NCI-H2029 (cell line): Measurements from ENCODE around the gene SST.
A peak's percentile ranks its signal among the peaks of the same experiment; 100 is the strongest.

Experiments used
- DNase-seq: peaks from one replicate; lab custom pipeline; 2025; lab: John Stamatoyannopoulos, UW

The SST gene

DNA sequence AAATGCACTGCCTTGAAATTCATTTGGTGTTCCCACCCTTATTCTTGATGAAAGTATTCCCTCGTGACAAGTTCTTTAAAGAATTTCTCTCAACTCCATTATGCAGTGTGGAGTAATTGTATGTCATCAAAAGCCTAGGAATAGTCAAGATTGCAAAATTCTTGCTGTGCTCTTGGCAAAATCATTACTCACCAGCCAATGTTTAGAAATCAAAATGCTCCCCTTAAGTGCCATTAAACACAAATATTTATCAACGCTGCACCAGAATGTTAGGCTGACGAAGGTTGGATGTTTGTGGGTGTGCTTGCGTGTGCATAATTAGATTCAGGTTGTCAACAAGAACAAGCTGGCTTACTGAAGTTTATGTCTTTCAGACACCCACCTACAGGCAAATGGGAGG, 40.5 kb downstream of the SST start:
- no peak for DNase-seq

DNA sequence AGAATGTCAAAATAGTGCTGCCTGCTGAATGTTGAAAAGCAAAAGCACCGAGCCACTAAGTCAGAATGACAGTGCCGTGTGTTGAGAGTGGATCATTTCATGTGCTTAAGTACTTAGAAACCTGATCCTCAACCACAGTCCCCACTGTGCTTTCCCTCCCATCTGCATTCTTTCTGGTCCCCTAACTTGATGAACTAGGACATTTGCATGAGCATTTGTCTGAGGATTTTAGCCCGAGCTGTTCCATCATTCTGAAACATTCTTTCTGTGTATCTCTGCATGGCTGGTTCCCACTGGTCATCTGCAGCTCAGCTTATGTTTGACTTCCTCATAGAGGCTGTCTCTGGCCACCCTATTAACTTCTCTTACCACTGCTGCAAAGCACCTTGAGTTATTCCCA, 42.0 kb downstream of the SST start:
- DNase-seq, result no peak

DNA sequence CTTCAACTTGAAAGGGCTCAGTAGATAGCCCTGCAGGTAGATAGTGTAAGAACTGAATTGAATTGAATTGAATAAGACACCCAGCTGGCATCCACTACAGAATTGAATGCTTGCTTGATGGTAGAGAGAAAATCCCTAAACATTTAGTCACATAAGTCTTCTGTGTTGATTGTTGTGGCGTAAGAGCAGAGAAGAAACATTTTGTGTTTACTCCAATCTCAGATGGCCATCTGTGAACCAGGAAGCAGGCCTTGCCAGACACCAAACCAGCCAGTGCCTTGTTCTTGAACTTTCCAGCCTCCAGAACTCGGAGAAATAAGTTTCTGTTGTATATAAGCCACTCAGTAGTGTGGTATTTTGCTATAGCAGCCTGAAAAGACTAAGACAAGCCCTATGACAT, 43.6 kb downstream of the SST start:
- no peak for DNase-seq

DNA sequence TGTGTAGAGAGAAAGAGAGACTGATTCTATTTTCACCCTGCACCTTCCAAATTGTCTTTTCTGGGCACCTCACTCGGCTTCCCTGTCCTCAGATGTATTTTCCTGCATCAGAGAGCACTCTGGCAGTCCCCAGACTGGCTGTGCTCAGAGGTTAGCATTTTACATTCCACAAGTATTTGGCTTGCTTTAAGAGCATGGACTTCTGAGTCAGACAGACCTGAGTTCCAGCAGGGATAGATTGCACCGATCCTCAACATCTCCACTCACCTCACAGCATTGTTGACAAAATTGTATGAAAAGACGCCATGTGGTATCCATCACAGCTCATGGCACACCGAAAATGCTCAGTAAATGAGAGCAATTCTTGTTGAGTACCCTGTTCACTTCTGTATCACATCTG, 45.6 kb downstream of the SST start:
- DNase-seq, result no peak

DNA sequence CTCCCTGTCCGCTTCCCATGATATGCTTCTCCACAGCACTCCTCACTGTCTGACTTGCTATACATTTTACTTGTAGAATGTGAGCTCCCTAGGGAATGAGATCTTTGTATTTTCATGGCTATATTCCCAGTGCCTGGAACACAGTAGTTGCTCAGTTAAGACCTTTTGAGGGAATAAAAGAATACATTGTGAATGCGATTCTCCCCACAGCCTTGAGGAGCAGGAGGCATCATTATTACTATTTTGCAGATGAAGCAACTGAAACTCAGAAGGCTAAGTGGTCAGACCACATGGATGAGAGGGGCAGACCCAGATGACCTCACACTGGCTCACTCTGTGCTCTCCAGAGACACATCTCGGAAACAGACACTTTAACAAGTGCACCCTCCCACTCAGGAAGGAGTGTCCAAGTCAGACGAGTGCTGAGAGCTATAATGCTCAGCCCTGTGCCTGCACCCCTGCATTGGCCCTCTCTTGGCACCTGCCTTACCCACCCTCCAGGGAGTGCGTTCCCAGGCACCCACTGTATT, 46.8 kb downstream of the SST start:
- peak; percentile 43 for DNase-seq

DNA sequence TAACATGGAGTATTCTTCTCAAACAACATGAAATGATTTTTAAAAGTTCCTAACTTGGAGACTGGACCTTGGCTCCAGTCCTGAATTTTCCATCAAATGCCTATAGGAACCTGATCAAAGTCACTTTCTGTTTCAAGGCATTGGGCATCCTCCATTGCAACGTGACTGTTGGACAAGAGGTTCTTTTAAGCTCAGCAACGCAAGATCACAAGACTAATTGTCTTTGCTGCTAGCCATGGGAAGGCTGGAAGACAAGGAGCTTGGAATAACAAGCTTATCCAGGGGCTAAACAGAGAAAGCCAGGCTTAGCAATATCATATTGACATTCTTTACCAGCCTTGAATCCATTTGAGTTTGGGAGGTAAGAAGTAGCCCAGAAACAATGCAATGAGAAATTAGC, 48.3 kb downstream of the SST start:
- no peak for DNase-seq

DNA sequence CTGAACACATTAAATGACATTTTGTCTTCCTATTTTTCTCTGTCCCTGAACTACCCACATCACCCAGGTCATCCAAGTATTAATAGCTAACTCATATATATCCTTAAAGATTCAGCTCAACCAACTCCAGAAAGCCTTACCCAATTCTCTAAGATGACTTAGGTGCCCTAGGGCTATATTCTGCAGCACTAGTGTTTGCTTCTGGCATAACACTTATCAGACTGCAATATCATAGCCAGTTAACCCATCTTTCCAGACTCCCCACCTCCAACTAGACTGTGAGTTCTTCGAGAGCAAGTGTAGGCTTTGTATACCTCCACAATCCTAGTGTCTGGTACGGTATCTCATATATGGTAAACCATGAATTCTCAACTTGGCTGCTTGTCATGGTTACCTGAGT, 50.7 kb downstream of the SST start:
- no peak for DNase-seq
